ENCODE results near the gene AFF3.
"Not testable (repeated sequence)": the region's sequence is repeated elsewhere in the genome, so short reads cannot be mapped to it uniquely, and the experiment has no call there.

The AFF3 gene

GRCh38 chr2:99504844-99505584, 637.4 kb downstream of the AFF3 start:
- DNase-seq: no peak

DNA sequence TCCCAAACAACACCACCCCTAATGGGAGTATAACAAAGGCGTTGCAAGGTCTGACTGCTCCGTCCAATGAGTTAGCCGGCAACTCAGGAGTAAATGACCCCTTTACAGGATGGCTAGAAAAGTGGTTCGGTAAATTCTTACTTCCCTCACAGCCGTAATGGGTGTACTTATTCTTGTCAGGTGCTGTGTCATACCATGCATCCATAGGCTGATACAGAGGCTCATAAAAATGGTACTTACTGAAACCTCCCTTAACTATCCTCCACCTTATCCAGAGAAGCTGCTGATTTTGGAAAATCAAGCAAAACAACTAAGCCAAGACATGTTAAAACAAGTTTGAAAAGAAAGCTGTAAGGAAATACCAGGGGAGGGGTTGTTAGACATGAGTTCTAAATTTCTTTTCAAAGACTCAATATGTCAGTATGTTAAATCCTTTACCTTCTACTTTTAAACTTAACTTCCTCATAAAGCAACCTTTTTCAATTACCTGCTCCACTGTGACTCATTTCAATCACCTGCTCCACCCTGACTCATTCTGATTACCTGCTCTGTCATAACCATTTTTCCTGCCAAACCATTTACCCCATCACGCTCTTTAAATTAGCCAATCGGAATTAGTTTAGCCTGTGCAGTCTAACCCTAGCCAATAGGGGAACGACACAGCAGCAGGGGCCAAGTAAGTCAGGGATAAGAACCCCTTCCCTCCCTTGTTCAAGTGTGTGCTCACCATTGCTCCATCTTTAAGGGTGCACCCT, 638.6 kb downstream of the AFF3 start:
- not testable (repeated sequence) for DNase-seq

DNA sequence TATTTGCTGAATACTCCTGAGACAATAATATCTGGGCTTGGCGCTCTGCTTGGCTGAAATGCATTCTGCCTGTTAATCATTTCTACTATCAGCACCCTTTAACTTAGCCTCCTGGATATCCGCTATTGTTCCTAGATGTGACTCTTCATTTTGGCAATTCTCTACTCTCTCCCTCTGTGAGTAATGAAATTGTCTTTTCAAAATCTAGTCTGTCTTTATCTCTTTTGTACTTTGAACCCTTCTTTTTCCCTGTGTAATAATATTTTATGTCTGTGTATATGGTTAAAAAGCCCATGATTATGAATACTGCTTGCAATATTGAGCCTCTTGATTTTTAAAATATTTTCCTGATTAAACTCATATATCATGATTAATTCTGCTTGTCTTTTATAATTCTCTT, 646.4 kb downstream of the AFF3 start:
- no peak for DNase-seq
